GM12875 (cell line): ENCODE data around the gene TPRN.
"Not testable (repeated sequence)": the region's sequence is repeated elsewhere in the genome, so short reads cannot be mapped to it uniquely, and the experiment has no call there.

Source experiments
- H3K4me3 ChIP-seq: one replicate; pipeline ENCODE4 v1.5.1; 2011; ENCODE audit warnings: low read depth, low read length, control low read depth
- CTCF ChIP-seq: IDR thresholded peaks from 2 replicates; pipeline ENCODE4 v1.5.1; 2011; ENCODE audit warnings: low read depth, mild to moderate bottlenecking, control low read depth, inconsistent platforms, low read length, moderate library complexity, borderline replicate concordance; ENCODE audit not compliant: insufficient read depth

TPRN gene

GRCh38 chr9:137243626-137244485 lies 43.3 kb upstream of the TPRN start:
- H3K4me3 ChIP-seq: no peak overlapping the region

DNA sequence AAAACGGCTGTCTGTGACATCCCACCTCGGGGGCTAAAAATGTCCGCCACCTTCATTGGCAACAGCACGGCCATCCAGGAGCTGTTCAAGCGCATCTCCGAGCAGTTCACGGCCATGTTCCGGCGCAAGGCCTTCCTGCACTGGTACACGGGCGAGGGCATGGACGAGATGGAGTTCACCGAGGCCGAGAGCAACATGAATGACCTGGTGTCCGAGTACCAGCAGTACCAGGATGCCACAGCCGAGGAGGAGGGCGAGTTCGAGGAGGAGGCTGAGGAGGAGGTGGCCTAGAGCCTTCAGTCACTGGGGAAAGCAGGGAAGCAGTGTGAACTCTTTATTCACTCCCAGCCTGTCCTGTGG lies 42.7 kb upstream of the TPRN start:
- H3K4me3 ChIP-seq: not testable (repeated sequence)

More at GRCh38 chr9:137243626-137244485, 43.3 kb upstream of the TPRN start:
- no peak for TF ChIP-seq CTCF

- TF ChIP-seq CTCF: no peak
- H3K4me3 ChIP-seq: peak overlapping the region; percentile 95
Measured at GRCh38 chr9:137242269-137243203, 42.0 kb upstream of the TPRN start.

DNA sequence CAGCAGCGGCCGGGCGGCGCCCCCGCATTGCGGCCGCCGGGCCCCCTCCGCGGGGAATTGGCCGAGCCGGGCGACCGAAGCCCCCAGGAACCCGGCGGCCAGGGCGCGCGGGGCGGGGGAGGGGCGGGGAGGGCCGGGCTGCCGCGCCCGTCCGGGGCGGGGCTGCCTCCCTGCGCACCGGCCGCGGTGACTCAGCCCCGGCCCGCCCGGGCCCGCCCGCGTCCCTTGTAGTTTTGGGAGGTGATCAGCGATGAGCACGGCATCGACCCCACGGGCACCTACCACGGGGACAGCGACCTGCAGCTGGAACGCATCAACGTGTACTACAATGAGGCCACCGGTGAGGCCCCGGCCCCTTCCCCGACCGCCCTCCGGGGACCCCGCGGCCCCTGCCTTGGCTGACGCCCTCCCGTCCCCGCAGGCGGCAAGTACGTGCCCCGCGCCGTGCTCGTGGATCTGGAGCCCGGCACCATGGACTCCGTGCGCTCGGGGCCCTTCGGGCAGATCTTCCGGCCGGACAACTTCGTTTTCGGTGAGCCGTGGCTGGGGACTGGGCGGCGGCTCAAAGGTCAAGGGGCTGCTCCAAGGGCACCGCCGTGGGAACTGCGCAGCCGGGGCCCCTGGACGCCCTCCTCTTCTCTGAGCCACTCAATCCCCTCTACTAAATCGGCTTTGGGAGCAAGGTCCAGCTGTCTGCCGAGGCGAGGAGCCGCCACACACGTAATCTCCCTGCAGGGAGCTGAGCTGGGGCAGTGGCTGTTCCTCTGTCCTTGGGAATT lies 41.1 kb upstream of the TPRN start:
- TF ChIP-seq CTCF: no peak
- peak overlapping the region; percentile 95 for H3K4me3 ChIP-seq

GRCh38 chr9:137240841-137241489 lies 40.4 kb upstream of the TPRN start, which contains the start of gene TUBB4B:
TSS of gene TUBB4B (plus strand) at chr9:137241287. CDS start at chr9:137241361, 74 bp downstream.
- peak within 1 kb of the TSS; percentile 95 for H3K4me3 ChIP-seq
- no peak for TF ChIP-seq CTCF

DNA sequence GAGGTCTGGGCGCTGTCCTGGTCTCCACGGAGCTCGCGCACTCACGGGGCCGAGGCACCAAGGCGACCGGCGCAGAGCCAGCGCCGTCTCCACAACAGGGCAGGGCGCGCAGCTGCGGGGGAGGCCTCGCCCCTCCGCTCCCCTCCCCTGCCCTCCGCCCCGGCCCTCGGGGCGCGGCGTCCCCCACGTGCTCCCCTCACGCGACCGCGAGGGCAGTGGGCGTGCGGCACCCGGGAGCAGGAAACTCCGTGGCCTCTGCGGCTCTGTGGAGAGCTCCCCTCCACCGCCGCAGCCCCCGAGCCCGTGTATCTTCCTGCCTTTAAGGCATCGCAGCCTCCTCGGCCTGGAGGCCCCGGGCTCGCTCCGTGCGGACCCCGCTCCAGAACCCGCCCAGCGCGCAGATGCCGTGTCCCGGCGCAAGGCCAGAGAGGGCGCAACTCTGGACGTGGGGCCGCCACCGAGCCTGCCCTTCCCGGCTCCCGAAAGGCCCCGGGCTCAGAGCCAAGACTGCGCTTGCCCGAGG lies 39.8 kb upstream of the TPRN start:
- peak; percentile 16; the same call in 1 of the 2 replicates for TF ChIP-seq CTCF
- H3K4me3 ChIP-seq: peak overlapping the region; percentile 78

DNA sequence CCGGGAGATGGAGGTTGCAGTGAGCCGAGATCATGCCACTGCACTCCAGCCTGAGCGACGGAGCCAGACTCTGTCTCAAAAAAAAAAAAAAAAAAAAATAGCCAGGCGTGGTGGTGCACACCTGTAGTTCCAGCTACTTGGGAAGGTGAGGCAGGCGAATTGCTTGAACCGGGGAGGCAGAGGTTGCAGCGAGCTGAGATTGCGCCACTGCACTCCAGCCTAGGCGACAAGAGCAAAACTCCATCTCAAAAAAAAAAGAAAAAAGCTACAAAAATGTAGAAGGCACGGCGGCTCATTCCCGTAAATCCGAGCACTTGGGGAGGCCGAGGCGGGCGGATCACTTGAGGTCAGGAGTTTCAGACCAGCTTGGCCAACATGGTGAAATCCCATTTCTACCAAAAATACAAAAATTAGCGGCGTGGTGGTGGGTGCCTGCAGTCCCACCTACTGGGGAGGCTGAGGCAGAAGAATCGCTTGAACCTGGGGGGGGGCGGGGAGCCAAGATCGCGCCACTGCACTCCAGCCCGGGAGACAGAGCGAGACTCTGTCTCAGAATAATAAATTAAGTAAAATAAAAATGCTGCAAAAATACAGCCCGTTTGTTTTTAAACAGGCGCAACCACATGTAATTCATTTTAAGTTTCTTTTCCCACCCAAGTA lies 39.1 kb upstream of the TPRN start:
- peak overlapping the region; percentile 78 for H3K4me3 ChIP-seq
